ENCODE data around the gene EPHB1.
"Not testable (repeated sequence)": the region's sequence is repeated elsewhere in the genome, so short reads cannot be mapped to it uniquely, and the experiment has no call there.

The EPHB1 gene

GRCh38 chr3:134788283-134788682 lies 6.8 kb upstream of the EPHB1 start:
- DNase-seq, result not testable (repeated sequence)

GRCh38 chr3:134790065-134790464 lies 5.0 kb upstream of the EPHB1 start:
- DNase-seq, result no peak

GRCh38 chr3:134791992-134792391 lies 3.1 kb upstream of the EPHB1 start:
- no peak for DNase-seq

GRCh38 chr3:134792700-134793099 lies 2.4 kb upstream of the EPHB1 start:
- DNase-seq, result no peak

GRCh38 chr3:134793562-134793961 lies 1.5 kb upstream of the EPHB1 start:
- no peak for DNase-seq

GRCh38 chr3:134794323-134794722 lies 737 bp upstream of the EPHB1 start:
- no peak for DNase-seq

GRCh38 chr3:134795746-134796280 lies 753 bp downstream of the EPHB1 start:
- DNase-seq, result no peak

- DNase-seq, result no peak
Measured at GRCh38 chr3:134796281-134797056, 1.4 kb downstream of the EPHB1 start.

- DNase-seq, result no peak
Measured at GRCh38 chr3:134797057-134797740, 2.1 kb downstream of the EPHB1 start.

- no peak for DNase-seq
Measured at GRCh38 chr3:134797741-134798451, 2.8 kb downstream of the EPHB1 start.

- DNase-seq, result no peak
Measured at GRCh38 chr3:134798681-134799311, 3.7 kb downstream of the EPHB1 start.

- DNase-seq, result no peak
Measured at GRCh38 chr3:134799393-134799792, 4.3 kb downstream of the EPHB1 start.

GRCh38 chr3:134801204-134801958 lies 6.3 kb downstream of the EPHB1 start:
- no peak for DNase-seq

- no peak for DNase-seq
Measured at GRCh38 chr3:134802428-134803050, 7.5 kb downstream of the EPHB1 start.

GRCh38 chr3:134803051-134803505 lies 8.0 kb downstream of the EPHB1 start:
- DNase-seq, result no peak

GRCh38 chr3:134803652-134804051 lies 8.6 kb downstream of the EPHB1 start:
- no peak for DNase-seq

- DNase-seq, result no peak
Measured at GRCh38 chr3:134804508-134805480, 9.7 kb downstream of the EPHB1 start.

GRCh38 chr3:134807189-134807588 lies 12.1 kb downstream of the EPHB1 start:
- no peak for DNase-seq

- no peak for DNase-seq
Measured at GRCh38 chr3:134808835-134809234, 13.8 kb downstream of the EPHB1 start.

GRCh38 chr3:134809427-134810051 lies 14.5 kb downstream of the EPHB1 start:
- peak; percentile 87 for DNase-seq
